HepG2 (cell line): ENCODE measurements around the gene THADA. TPM values are rescaled to one million over a fixed set of nuclear protein-coding genes. Genes with fewer than 3 reads are reported as not detected.

Experiments used
- ATAC-seq: fragments of 200-7000 bp; cut with Tn5 transposase; 3 replicates; pipeline ENCODE4 v1.9.1; 2020; ENCODE audit warnings: mild to moderate bottlenecking, moderate library complexity
- BruUV-seq: library from RNA; stranded (reverse); fragments of 400-500 nt; replicated peaks from 2 replicates; lab custom pipeline; 2021; lab: Mats Ljungman, UMichigan
- CTCF ChIA-PET: fragments of 300-600 bp; formaldehyde crosslinking; extraction: SDS; loops from one replicate; lab custom pipeline; 2021; ENCODE audit warnings: low total read pairs, inconsistent platforms, low intra/inter-chr PET ratio; lab: Yijun Ruan, JAX
- POLR2A ChIA-PET: fragments of 350-600 bp; sonication (Branson Sonifier 250); formaldehyde crosslinking; loops from one replicate; lab custom pipeline; 2020; ENCODE audit warnings: antibody characterized with exemption, inconsistent platforms; lab: Yijun Ruan, JAX
- DNase-seq: peaks from one replicate; pipeline ENCODE4 v3.0.0-alpha.2; 2015; ENCODE audit warnings: low spot score
- FAIRE-seq: peaks from 3 replicates; lab custom pipeline; 2011; peaks lifted over from hg19 to GRCh38; lab: Jason Lieb, UNC
- H2AFZ ChIP-seq: one replicate; pipeline ENCODE4 v1.6.1; 2011; ENCODE audit warnings: low read length, inconsistent platforms
- H3K27ac ChIP-seq: fragments of 300-600 bp; 3 replicates; pipeline ENCODE4 v1.8.0; 2011; ENCODE audit warnings: mixed run types, mild to moderate bottlenecking, mixed read lengths, low read length, inconsistent platforms; ENCODE audit not compliant: insufficient read depth; ENCODE audit errors: extremely low read length
- H3K27me3 ChIP-seq, 2 experiments: fragments of 200-600 bp in 1 of 2; 2 replicates in 1 of 2; 3 replicates in 1 of 2; pipeline versions ENCODE4 v1.6.0 to v1.8.0; 2011; ENCODE audit warnings: low read length in 2 of 2, mild to moderate bottlenecking in 2 of 2, moderate library complexity in 2 of 2, inconsistent platforms in 1 of 2; ENCODE audit not compliant: insufficient read depth in 2 of 2, control insufficient read depth in 1 of 2
- H3K36me3 ChIP-seq, 2 experiments: fragments of 200-600 bp in 1 of 2; replicated peaks in 1 of 2; 2 replicates in 1 of 2; 3 replicates in 1 of 2; pipeline versions ENCODE4 v1.5.1 to v1.8.0; 2011; ENCODE audit warnings: low read length in 2 of 2, inconsistent platforms in 1 of 2; ENCODE audit not compliant: insufficient read depth in 2 of 2, control insufficient read depth in 1 of 2
- H3K4me1 ChIP-seq: 2 replicates; pipeline ENCODE4 v1.5.1; 2012; ENCODE audit warnings: low read length, inconsistent platforms; ENCODE audit not compliant: insufficient read depth
- H3K4me2 ChIP-seq: 2 replicates; pipeline ENCODE4 v1.6.0; 2011; ENCODE audit warnings: low read depth, low read length, inconsistent platforms
- H3K4me3 ChIP-seq, 3 experiments: fragments of 200-600 bp in 1 of 3; sonication (generic), shearing (Covaris generic) in 1 of 3; replicated peaks in 1 of 3; 2 replicates each; pipeline ENCODE4 v1.5.1; 2011 to 2016; ENCODE audit warnings: low read length in 3 of 3, inconsistent platforms in 2 of 3, low read depth in 2 of 3, mild to moderate bottlenecking in 2 of 3, control low read depth in 1 of 3, mixed read lengths in 1 of 3; ENCODE audit not compliant: insufficient read depth in 1 of 3
- H3K79me2 ChIP-seq: one replicate; pipeline ENCODE4 v1.6.1; 2011; ENCODE audit warnings: low read length, inconsistent platforms; ENCODE audit not compliant: insufficient read depth
- H3K9ac ChIP-seq: 2 replicates; pipeline ENCODE4 v1.6.0; 2011; ENCODE audit warnings: mild to moderate bottlenecking, low read depth, low read length, inconsistent platforms; ENCODE audit not compliant: insufficient read depth
- H3K9me3 ChIP-seq: 2 replicates; pipeline ENCODE4 v1.5.1; 2012; ENCODE audit warnings: mild to moderate bottlenecking, low read length
- H4K20me1 ChIP-seq: 2 replicates; pipeline ENCODE4 v1.6.0; 2011; ENCODE audit warnings: inconsistent platforms, mild to moderate bottlenecking, low read length, moderate library complexity; ENCODE audit not compliant: insufficient read depth
- GABPB1 ChIP-seq: IDR thresholded peaks from 2 replicates; pipeline ENCODE4 v1.6.1; 2016; ENCODE audit warnings: mild to moderate bottlenecking, missing genetic modification reagents, moderate library complexity, missing compliant biosample characterization
- HDAC6 ChIP-seq: fragments of 200-600 bp; sonication (generic); IDR thresholded peaks from 2 replicates; pipeline ENCODE4 v1.7.0; 2017; ENCODE audit warnings: mild to moderate bottlenecking, antibody characterized with exemption, low read length, low read depth
- JARID2 ChIP-seq: sonication (generic); formaldehyde crosslinking; IDR thresholded peaks from 2 replicates; pipeline ENCODE4 v1.8.1; 2023; ENCODE audit warnings: missing genetic modification reagents, inconsistent platforms; ENCODE audit not compliant: insufficient replicate concordance
- JDP2 ChIP-seq: sonication (generic); formaldehyde crosslinking; IDR thresholded peaks from 2 replicates; pipeline ENCODE4 v1.8.1; 2022; ENCODE audit warnings: missing genetic modification reagents, borderline replicate concordance
- MEIS2 ChIP-seq: sonication (generic); formaldehyde crosslinking; IDR thresholded peaks from 2 replicates; pipeline ENCODE4 v1.9.0; 2021; ENCODE audit warnings: mild to moderate bottlenecking, missing genetic modification reagents
- NPAS2 ChIP-seq: sonication (generic); formaldehyde crosslinking; IDR thresholded peaks from 2 replicates; pipeline ENCODE4 v1.8.0; 2022; ENCODE audit warnings: mild to moderate bottlenecking, missing genetic modification reagents, borderline replicate concordance
- SIX1 ChIP-seq: sonication (generic); formaldehyde crosslinking; IDR thresholded peaks from 2 replicates; pipeline ENCODE4 v1.4.0; 2020; ENCODE audit warnings: missing genetic modification reagents, borderline replicate concordance
- TBX3 ChIP-seq: fragments of 450-650 bp; IDR thresholded peaks from 2 replicates; pipeline ENCODE4 v1.6.1; 2017; ENCODE audit warnings: antibody characterized with exemption, mild to moderate bottlenecking, inconsistent platforms, borderline replicate concordance
- TRIM24 ChIP-seq: sonication (generic); formaldehyde crosslinking; IDR thresholded peaks from 2 replicates; pipeline ENCODE4 v1.8.0; 2022; ENCODE audit warnings: mild to moderate bottlenecking, missing genetic modification reagents
- YEATS4 ChIP-seq: sonication (generic); formaldehyde crosslinking; IDR thresholded peaks from 2 replicates; pipeline ENCODE4 v1.4.0; 2020; ENCODE audit warnings: missing genetic modification reagents, borderline replicate concordance
- ZBTB38 ChIP-seq: sonication (generic); formaldehyde crosslinking; IDR thresholded peaks from 2 replicates; pipeline ENCODE4 v1.5.1; 2020; ENCODE audit warnings: mild to moderate bottlenecking, missing genetic modification reagents
- ZIK1 ChIP-seq: sonication (generic); formaldehyde crosslinking; IDR thresholded peaks from 2 replicates; pipeline ENCODE4 v1.5.0; 2020; ENCODE audit warnings: mild to moderate bottlenecking, low read depth, missing genetic modification reagents, borderline replicate concordance
- ZMYM3 ChIP-seq: sonication (generic); formaldehyde crosslinking; IDR thresholded peaks from 2 replicates; pipeline ENCODE4 v1.5.1; 2020; ENCODE audit warnings: mild to moderate bottlenecking, missing genetic modification reagents
- ZNF430 ChIP-seq: sonication (generic); formaldehyde crosslinking; IDR thresholded peaks from 2 replicates; pipeline ENCODE4 v1.9.0; 2021; ENCODE audit warnings: mild to moderate bottlenecking, missing genetic modification reagents
- ZNF577 ChIP-seq: sonication (generic); formaldehyde crosslinking; IDR thresholded peaks from 2 replicates; pipeline ENCODE4 v1.4.0; 2020; ENCODE audit warnings: mild to moderate bottlenecking, low read depth, missing genetic modification reagents, borderline replicate concordance
- ZNF598 ChIP-seq: sonication (generic); formaldehyde crosslinking; IDR thresholded peaks from 2 replicates; pipeline ENCODE4 v1.5.1; 2020; ENCODE audit warnings: mild to moderate bottlenecking, missing genetic modification reagents, borderline replicate concordance
- ZNF766 ChIP-seq: sonication (generic); formaldehyde crosslinking; IDR thresholded peaks from 2 replicates; pipeline ENCODE4 v1.5.0; 2020; ENCODE audit warnings: missing genetic modification reagents, borderline replicate concordance
- ZNF816 ChIP-seq: sonication (generic); formaldehyde crosslinking; IDR thresholded peaks from 2 replicates; pipeline ENCODE4 v1.8.0; 2022; ENCODE audit warnings: missing genetic modification reagents, mild to moderate bottlenecking, borderline replicate concordance
- WGBS: methylation state at CpG from one replicate; pipeline ENCODE4 v1.1.6; 2017; ENCODE audit warnings: low lambda C conversion rate; 5-methylcytosine and 5-hydroxymethylcytosine counted together
- in situ Hi-C: cut with HindIII; loops from 2 replicates; pipeline ENCODE4 v1.10.0; 2017; ENCODE audit warnings: low pct_unique_long_range_greater_than_20kb; ENCODE audit not compliant: extremely low pct_ligation_motif_present
- intact Hi-C: fragments of 100-400 bp; cut with micrococcal nuclease; formaldehyde crosslinking; loops from one replicate; pipeline ENCODE4 v1.10.0; 2022; ENCODE audit not compliant: unreplicated experiment
- polyA plus RNA-seq, 8 experiments: library from polyadenylated mRNA; depleted of rRNA in 3 of 8; stranded (reverse) in 7 of 8; unstranded in 1 of 8; fragments of >200 nt; fragmentation: Illumina TruSeq in 4 of 8; extraction: Trizol in 4 of 8; gene quantifications; 2 replicates each; pipeline versions ENCODE4 v1.2.1 to v1.2.3, GENCODE V29; 2011 to 2016; ENCODE audit warnings: low read depth in 4 of 8, missing spikeins in 1 of 8, mixed read lengths in 1 of 8; ENCODE audit not compliant: insufficient read depth in 1 of 8
- total RNA-seq, 5 experiments: library from RNA; depleted of rRNA; stranded (reverse); fragments of >200 nt; fragmentation: Illumina TruSeq; extraction: Trizol; gene quantifications; 2 replicates each; pipeline ENCODE4 v1.2.3, GENCODE V29; 2016; ENCODE audit warnings: low read depth in 1 of 5
- TF ChIP-seq, protein P1 (sequence below): IDR thresholded peaks from 2 replicates; pipeline ENCODE4 v1.6.1; 2016; ENCODE audit warnings: missing biosample characterization, missing genetic modification reagents, low read depth
- TF ChIP-seq, protein P2 (sequence below): sonication (generic); formaldehyde crosslinking; IDR thresholded peaks from 2 replicates; pipeline ENCODE4 v1.5.0; 2020; ENCODE audit warnings: missing genetic modification reagents, mild to moderate bottlenecking, borderline replicate concordance

The THADA gene
- total and polyA plus RNA-seq, 2 of the 13 experiments (the other 11 are each of a cell fraction or from before 2014, with no cell fraction given), result 12.7 to 21.7 TPM

DNA sequence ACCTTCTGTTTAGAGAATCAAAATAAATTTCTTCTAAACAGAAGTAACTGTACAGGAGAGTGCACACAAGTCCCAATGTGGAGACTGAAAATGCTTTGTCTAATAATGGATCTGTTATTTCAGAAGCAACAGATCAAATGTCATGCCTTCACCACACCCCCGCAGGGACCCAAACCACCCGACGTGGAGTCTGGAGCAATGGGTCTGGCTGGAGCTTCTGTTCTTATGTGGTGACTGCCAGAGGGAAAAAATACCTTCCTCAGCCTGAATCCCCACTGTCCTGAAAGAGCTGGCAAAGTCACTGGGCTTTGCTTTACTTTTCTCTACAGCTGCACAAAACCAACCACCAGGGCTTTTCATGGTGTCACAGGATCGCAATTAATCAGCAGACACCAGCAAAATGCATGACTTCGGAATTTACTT lies 250.4 kb downstream of the THADA start:
- no peaks in the 10 kb centered on the region for H3K9me3 ChIP-seq
- in situ Hi-C loops (no loop called here), intact Hi-C loops (no loop called here)
- POLR2A ChIA-PET, result no interaction called here
- H2AFZ ChIP-seq, result no peak overlapping the region
- TF ChIP-seq ZNF430 (CRISPR knock-in tag), result no peak
- TF ChIP-seq, protein P1, sequence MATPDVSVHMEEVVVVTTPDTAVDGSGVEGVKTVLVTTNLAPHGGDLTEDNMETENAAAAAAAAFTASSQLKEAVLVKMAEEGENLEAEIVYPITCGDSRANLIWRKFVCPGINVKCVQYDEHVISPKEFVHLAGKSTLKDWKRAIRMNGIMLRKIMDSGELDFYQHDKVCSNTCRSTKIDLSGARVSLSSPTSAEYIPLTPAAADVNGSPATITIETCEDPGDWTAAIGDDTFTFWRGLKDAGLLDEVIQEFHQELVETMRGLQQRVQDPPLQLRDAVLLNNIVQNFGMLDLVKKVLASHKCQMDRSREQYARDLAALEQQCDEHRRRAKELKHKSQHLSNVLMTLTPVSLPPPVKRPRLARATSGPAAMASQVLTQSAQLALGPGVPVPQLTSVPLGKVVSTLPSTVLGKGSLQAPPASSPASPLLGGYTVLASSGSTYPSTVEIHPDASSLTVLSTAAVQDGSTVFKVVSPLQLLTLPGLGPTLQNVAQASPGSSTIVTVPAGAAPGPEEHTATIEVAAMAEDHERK (CRISPR knock-in tag), result no peak
- TF ChIP-seq TBX3, result no peak
- TF ChIP-seq ZNF816 (CRISPR knock-in tag), result no peak
- TF ChIP-seq ZMYM3 (CRISPR knock-in tag), result no peak
- TF ChIP-seq MEIS2, result no peak
- no peak for TF ChIP-seq SIX1 (CRISPR knock-in tag)
- TF ChIP-seq, protein P2, sequence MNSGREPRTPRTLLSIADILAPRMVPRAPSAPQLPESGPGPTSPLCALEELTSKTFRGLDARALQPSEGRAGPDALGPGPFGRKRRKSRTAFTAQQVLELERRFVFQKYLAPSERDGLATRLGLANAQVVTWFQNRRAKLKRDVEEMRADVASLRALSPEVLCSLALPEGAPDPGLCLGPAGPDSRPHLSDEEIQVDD (CRISPR knock-in tag), result no peak
- TF ChIP-seq ZNF598 (CRISPR knock-in tag), result no peak
- TF ChIP-seq JARID2 (CRISPR knock-in tag), result no peak
- TF ChIP-seq ZBTB38 (CRISPR knock-in tag), result no peak
- no peak for TF ChIP-seq GABPB1 (CRISPR knock-in tag)
- no peak for TF ChIP-seq ZNF766 (CRISPR knock-in tag)
- no peak for TF ChIP-seq JDP2 (CRISPR knock-in tag)
- no peak for TF ChIP-seq HDAC6
- TF ChIP-seq YEATS4 (CRISPR knock-in tag), result no peak
- no peak for TF ChIP-seq ZNF577 (CRISPR knock-in tag)
- TF ChIP-seq ZIK1 (CRISPR knock-in tag), result no peak
- TF ChIP-seq NPAS2, result no peak
- TF ChIP-seq TRIM24 (CRISPR knock-in tag), result no peak
- 94% methylated on average over 5 of the region's 5 CpGs for WGBS
- peaks cover 40% of the 10 kb centered on the region for H3K4me1 ChIP-seq
- H3K36me3 ChIP-seq, result peaks cover 0 to 3% of the 10 kb centered on the region in 2 experiments; a peak in 2 of 5 replicates
- H3K27me3 ChIP-seq, result no peaks in the 10 kb centered on the region
- no peak overlapping the region for H3K4me3 ChIP-seq
- ATAC-seq, result no peak
- H3K27ac ChIP-seq, result no peak overlapping the region
- CTCF ChIA-PET, result no interaction called here
- no peaks in the 10 kb centered on the region for H4K20me1 ChIP-seq
- no peak for DNase-seq
- no peak overlapping the region for H3K9ac ChIP-seq
- BruUV-seq, result no TSS peak
- no peaks in the 10 kb centered on the region for H3K79me2 ChIP-seq
- no peak for FAIRE-seq
- no peak overlapping the region for H3K4me2 ChIP-seq
